Mesodermal cell (in vitro differentiated cells): ENCODE measurements around the gene SIN3A.
A peak's percentile ranks its signal among the peaks of the same experiment; 100 is the strongest.

ENCODE experiments used
- H3K27ac ChIP-seq: 2 replicates; pipeline ENCODE4 v1.7.0; 2013; ENCODE audit warnings: mild to moderate bottlenecking, low read depth, low read length, moderate library complexity; ENCODE audit not compliant: severe bottlenecking
- H3K36me3 ChIP-seq: 2 replicates; pipeline ENCODE4 v1.7.1; 2013; ENCODE audit warnings: mild to moderate bottlenecking, low read length, moderate library complexity; ENCODE audit not compliant: control insufficient read depth, insufficient read depth
- H3K4me1 ChIP-seq: one replicate; pipeline ENCODE4 v1.7.1; 2013; ENCODE audit warnings: mild to moderate bottlenecking, low read length; ENCODE audit not compliant: insufficient read depth, control insufficient read depth, poor library complexity, severe bottlenecking
- H3K4me3 ChIP-seq: 2 replicates; pipeline ENCODE4 v1.7.0; 2013; ENCODE audit warnings: low read length, control low read depth, mild to moderate bottlenecking; ENCODE audit not compliant: insufficient read depth, poor library complexity, severe bottlenecking; ENCODE audit errors: extremely low read depth
- H3K9me3 ChIP-seq: 2 replicates; pipeline ENCODE4 v1.7.1; 2013; ENCODE audit warnings: mild to moderate bottlenecking, low read length, moderate library complexity; ENCODE audit not compliant: control insufficient read depth
- whole genome bisulfite sequencing, 2 experiments: methylation state at CpG; one replicate each; pipeline ENCODE4 v1.1.5; 2013; ENCODE audit warnings: missing lambda C conversion rate in 2 of 2; ENCODE audit not compliant: insufficient coverage in 2 of 2; 5-methylcytosine and 5-hydroxymethylcytosine counted together

The SIN3A gene

GRCh38 chr15:75371901-75372688, 79.4 kb downstream of the SIN3A start:
- H3K27ac ChIP-seq, result no peak overlapping the region
- H3K4me1 ChIP-seq, result no peaks in the 10 kb centered on the region
- H3K9me3 ChIP-seq, result no peaks in the 10 kb centered on the region
- 89 to 97% methylated on average over 7 to 10 of the region's 11 CpGs for WGBS, 2 experiments
- H3K36me3 ChIP-seq, result peaks cover 82% of the 10 kb centered on the region
- H3K4me3 ChIP-seq, result no peak overlapping the region

- Histone ChIP-seq H3K36me3 (peaks cover 82% of the 10 kb centered on the region), H3K4me1 (no peaks in the 10 kb centered on the region), H3K27ac (no peak overlapping the region), H3K4me3 (no peak overlapping the region), H3K9me3 (no peaks in the 10 kb centered on the region)
- 83 to 100% methylated on average over 1 of the region's 1 CpG for WGBS, 2 experiments
Observed at GRCh38 chr15:75371486-75371885, 80.0 kb downstream of the SIN3A start.

GRCh38 chr15:75369897-75370581, 81.5 kb downstream of the SIN3A start:
- 91% methylated on average over 6 of the region's 7 CpGs for WGBS, 2 experiments
- Histone ChIP-seq H3K9me3 (no peaks in the 10 kb centered on the region), H3K4me1 (no peaks in the 10 kb centered on the region), H3K4me3 (no peak overlapping the region), H3K36me3 (peaks cover 82% of the 10 kb centered on the region), H3K27ac (peak overlapping the region; percentile 95)

- H3K4me1 ChIP-seq, result no peaks in the 10 kb centered on the region
- no peaks in the 10 kb centered on the region for H3K9me3 ChIP-seq
- peak overlapping the region; percentile 83 for H3K4me3 ChIP-seq
- peak overlapping the region; percentile 95 for H3K27ac ChIP-seq
- WGBS, 2 experiments, result 4 to 6% methylated on average over 18 to 20 of the region's 23 CpGs
- H3K36me3 ChIP-seq, result peaks cover 80% of the 10 kb centered on the region
Observed at GRCh38 chr15:75368689-75369239, 82.7 kb downstream of the SIN3A start.

GRCh38 chr15:75367913-75368688, 83.4 kb downstream of the SIN3A start, which contains the start of gene MAN2C1:
Gene MAN2C1 (minus strand): TSS chr15:75368607. CDS start chr15:75368583, 24 bp downstream.
- H3K27ac ChIP-seq, result peak within 1 kb of the TSS; percentile 95
- H3K9me3 ChIP-seq, result no peaks in the 10 kb centered on the region
- H3K4me1 ChIP-seq, result no peaks in the 10 kb centered on the region
- WGBS, 2 experiments, result 1% methylated on average over 58 to 64 of the region's 67 CpGs
- peaks cover 75% of the 10 kb centered on the region for H3K36me3 ChIP-seq
- H3K4me3 ChIP-seq, result peak within 1 kb of the TSS; percentile 83

- no peaks in the 10 kb centered on the region for H3K9me3 ChIP-seq
- peak overlapping the region; percentile 83 for H3K4me3 ChIP-seq
- H3K27ac ChIP-seq, result peak overlapping the region; percentile 95
- 46 to 56% methylated on average over 5 to 7 of the region's 7 CpGs for WGBS, 2 experiments
- peaks cover 70% of the 10 kb centered on the region for H3K36me3 ChIP-seq
- no peaks in the 10 kb centered on the region for H3K4me1 ChIP-seq
Observed at GRCh38 chr15:75367406-75367912, 84.0 kb downstream of the SIN3A start.

GRCh38 chr15:75367006-75367405, 84.5 kb downstream of the SIN3A start:
- Histone ChIP-seq H3K4me3 (no peak overlapping the region), H3K9me3 (no peaks in the 10 kb centered on the region), H3K36me3 (peaks cover 68% of the 10 kb centered on the region), H3K27ac (no peak overlapping the region), H3K4me1 (no peaks in the 10 kb centered on the region)

GRCh38 chr15:75366163-75366562, 85.3 kb downstream of the SIN3A start:
- 100% methylated on average over 1 of the region's 3 CpGs; no CpG with 5 or more reads in 1 of the 2 experiments for WGBS, 2 experiments
- H3K4me1 ChIP-seq, result no peaks in the 10 kb centered on the region

GRCh38 chr15:75364881-75365280, 86.6 kb downstream of the SIN3A start:
- Histone ChIP-seq H3K4me1 (no peaks in the 10 kb centered on the region), H3K27ac (no peak overlapping the region), H3K36me3 (peaks cover 67% of the 10 kb centered on the region), H3K9me3 (no peaks in the 10 kb centered on the region), H3K4me3 (no peak overlapping the region)
- WGBS, 2 experiments, result 90 to 100% methylated on average over 5 to 6 of the region's 6 CpGs

More at GRCh38 chr15:75366163-75366562, 85.3 kb downstream of the SIN3A start:
- Histone ChIP-seq H3K36me3 (peaks cover 68% of the 10 kb centered on the region), H3K27ac (no peak overlapping the region), H3K4me3 (no peak overlapping the region), H3K9me3 (no peaks in the 10 kb centered on the region)

GRCh38 chr15:75363786-75364185, 87.7 kb downstream of the SIN3A start:
- no peaks in the 10 kb centered on the region for H3K9me3 ChIP-seq
- H3K36me3 ChIP-seq, result peaks cover 70% of the 10 kb centered on the region
- no peak overlapping the region for H3K27ac ChIP-seq
- H3K4me3 ChIP-seq, result no peak overlapping the region
- no peaks in the 10 kb centered on the region for H3K4me1 ChIP-seq
- WGBS, 2 experiments, result 94 to 98% methylated on average over 9 of the region's 9 CpGs
